Activated T-helper 2 cell treated with anti-CD3 and anti-CD28 coated beads, Interferon-gamma antibody, Interleukin-2, Interleukin-4, amounts not matched to agents 10 μg/mL and 5 μg/mL and 100 μg/mL, durations not matched to agents 14 hours and 24 hours and 36 hours (primary cell): ENCODE data around the gene NGLY1. TPM values are rescaled to one million over a fixed set of nuclear protein-coding genes. Genes with fewer than 3 reads are reported as not detected.
A peak's percentile ranks its signal among the peaks of the same experiment; 100 is the strongest.

Experiments used
- DNase-seq: peaks from one replicate; pipeline ENCODE4 v3.0.0; 2021; ENCODE audit warnings: low spot score
- H3K27ac Mint-ChIP-seq: one replicate; pipeline ENCODE4 v1.8.0; 2021; ENCODE audit warnings: mixed read lengths
- H3K27me3 Mint-ChIP-seq: one replicate; pipeline ENCODE4 v1.8.0; 2021; ENCODE audit warnings: low read depth, mixed read lengths
- H3K36me3 Mint-ChIP-seq: one replicate; pipeline ENCODE4 v1.8.0; 2021; ENCODE audit warnings: low read depth, mixed read lengths
- H3K4me1 Mint-ChIP-seq: one replicate; pipeline ENCODE4 v1.8.0; 2021; ENCODE audit warnings: low read depth, mixed read lengths
- H3K4me3 Mint-ChIP-seq: one replicate; pipeline ENCODE4 v1.8.0; 2021; ENCODE audit warnings: low read depth, mild to moderate bottlenecking, moderate library complexity, mixed read lengths
- H3K9me3 Mint-ChIP-seq: one replicate; pipeline ENCODE4 v1.8.0; 2021; ENCODE audit warnings: mixed read lengths
- intact Hi-C: fragments of 100-400 bp; cut with micrococcal nuclease; formaldehyde crosslinking; loops from one replicate; pipeline ENCODE4 v1.15.1; 2023
- total RNA-seq: library from RNA; stranded (reverse); gene quantifications from 2 replicates; pipeline ENCODE4 v1.2.3, GENCODE V29; 2022

Gene NGLY1
- total RNA-seq, 1 donor from 2014 or later: 71.6 TPM

- no peak for DNase-seq
- H3K4me1 Mint-ChIP-seq: peaks cover 11% of the 10 kb centered on the region
- H3K27ac Mint-ChIP-seq: no peak overlapping the region
- no peaks in the 10 kb centered on the region for H3K9me3 Mint-ChIP-seq
- H3K27me3 Mint-ChIP-seq: peaks cover 36% of the 10 kb centered on the region
- H3K36me3 Mint-ChIP-seq: no peaks in the 10 kb centered on the region
- H3K4me3 Mint-ChIP-seq: no peak overlapping the region
- intact Hi-C loops: no loop called here
Measured at GRCh38 chr3:25812644-25813043, 29.4 kb upstream of the NGLY1 start.

GRCh38 chr3:25804676-25805075 lies 21.4 kb upstream of the NGLY1 start:
- H3K9me3 Mint-ChIP-seq: no peaks in the 10 kb centered on the region
- intact Hi-C loops: no loop called here

GRCh38 chr3:25803833-25804232 lies 20.6 kb upstream of the NGLY1 start:
- H3K4me1 Mint-ChIP-seq: peaks cover 1% of the 10 kb centered on the region
- no peak for DNase-seq
- no peak overlapping the region for H3K27ac Mint-ChIP-seq
- peaks cover 15% of the 10 kb centered on the region for H3K27me3 Mint-ChIP-seq
- no peak overlapping the region for H3K4me3 Mint-ChIP-seq
- no peaks in the 10 kb centered on the region for H3K9me3 Mint-ChIP-seq
- no peaks in the 10 kb centered on the region for H3K36me3 Mint-ChIP-seq
- intact Hi-C loops: no loop called here

More at GRCh38 chr3:25804676-25805075, 21.4 kb upstream of the NGLY1 start:
- Mint-ChIP-seq H3K4me1 (no peaks in the 10 kb centered on the region), H3K27ac (no peak overlapping the region), H3K4me3 (no peak overlapping the region), H3K27me3 (peaks cover 19% of the 10 kb centered on the region), H3K36me3 (no peaks in the 10 kb centered on the region)
- no peak for DNase-seq

- Mint-ChIP-seq H3K36me3 (no peaks in the 10 kb centered on the region), H3K9me3 (no peaks in the 10 kb centered on the region), H3K4me3 (no peak overlapping the region), H3K27ac (no peak overlapping the region), H3K27me3 (peaks cover 11% of the 10 kb centered on the region), H3K4me1 (peaks cover 1% of the 10 kb centered on the region)
- intact Hi-C loops: no loop called here
- DNase-seq: no peak
Measured at GRCh38 chr3:25801786-25802185, 18.5 kb upstream of the NGLY1 start.

- Mint-ChIP-seq H3K4me1 (peaks cover 45% of the 10 kb centered on the region), H3K36me3 (peaks cover 30% of the 10 kb centered on the region), H3K27ac (peak within 1 kb of the TSS; percentile 97), H3K9me3 (no peaks in the 10 kb centered on the region), H3K4me3 (peak within 1 kb of the TSS; percentile 92), H3K27me3 (no peaks in the 10 kb centered on the region)
- peak; percentile 89 for DNase-seq
- intact Hi-C loops: loop anchor here (1.0 to 10.0 kb wide), 4 partner anchors 8 to 1805 kb away; no protein-coding TSS in a partner anchor
Measured at GRCh38 chr3:25789596-25790556, 6.6 kb upstream of the NGLY1 start, which contains the start of gene OXSM. OXSM (plus strand) TSS chr3:25790090; CDS start chr3:25791021, 931 bp downstream.

- intact Hi-C loops: loop anchor here (10.0 kb wide), 1 partner anchor 1806 kb away; no protein-coding TSS in a partner anchor
- Mint-ChIP-seq H3K27me3 (no peaks in the 10 kb centered on the region), H3K4me3 (peak overlapping the region; percentile 92), H3K36me3 (peaks cover 26% of the 10 kb centered on the region), H3K4me1 (peaks cover 52% of the 10 kb centered on the region), H3K27ac (peak overlapping the region; percentile 97), H3K9me3 (no peaks in the 10 kb centered on the region)
- DNase-seq: no peak
Measured at GRCh38 chr3:25789209-25789595, 6.0 kb upstream of the NGLY1 start.

- Mint-ChIP-seq H3K27ac (no peak overlapping the region), H3K9me3 (no peaks in the 10 kb centered on the region), H3K4me1 (peaks cover 52% of the 10 kb centered on the region), H3K36me3 (peaks cover 22% of the 10 kb centered on the region), H3K4me3 (no peak overlapping the region), H3K27me3 (no peaks in the 10 kb centered on the region)
- intact Hi-C loops: loop anchor here (10.0 kb wide), 1 partner anchor 1807 kb away; no protein-coding TSS in a partner anchor
- DNase-seq: no peak
Measured at GRCh38 chr3:25787689-25788088, 4.4 kb upstream of the NGLY1 start.

GRCh38 chr3:25785826-25786225 lies 2.6 kb upstream of the NGLY1 start:
- DNase-seq: no peak
- Mint-ChIP-seq H3K27ac (peak overlapping the region; percentile 62), H3K36me3 (peaks cover 11% of the 10 kb centered on the region), H3K4me3 (no peak overlapping the region), H3K27me3 (no peaks in the 10 kb centered on the region), H3K9me3 (no peaks in the 10 kb centered on the region), H3K4me1 (peaks cover 55% of the 10 kb centered on the region)
- intact Hi-C loops: loop anchor here (10.0 kb wide), 1 partner anchor 1809 kb away; no protein-coding TSS in a partner anchor

- intact Hi-C loops: loop anchor here (5.0 to 10.0 kb wide), 3 partner anchors 32 to 1810 kb away; no protein-coding TSS in a partner anchor
- DNase-seq: no peak
- Mint-ChIP-seq H3K9me3 (no peaks in the 10 kb centered on the region), H3K27me3 (no peaks in the 10 kb centered on the region), H3K4me3 (peak overlapping the region; percentile 81), H3K4me1 (peaks cover 60% of the 10 kb centered on the region), H3K36me3 (peaks cover 17% of the 10 kb centered on the region), H3K27ac (no peak overlapping the region)
Measured at GRCh38 chr3:25784971-25785370, 1.7 kb upstream of the NGLY1 start.

GRCh38 chr3:25783661-25784512 lies 644 bp upstream of the NGLY1 start:
- no peaks in the 10 kb centered on the region for H3K27me3 Mint-ChIP-seq
- peaks cover 56% of the 10 kb centered on the region for H3K4me1 Mint-ChIP-seq
- peak overlapping the region; percentile 79 for H3K27ac Mint-ChIP-seq
- intact Hi-C loops: loop anchor here (1.0 to 10.0 kb wide), 5 partner anchors 33 to 1811 kb away; no protein-coding TSS in a partner anchor
- peaks cover 19% of the 10 kb centered on the region for H3K36me3 Mint-ChIP-seq
- peak overlapping the region; percentile 81 for H3K4me3 Mint-ChIP-seq
- no peak for DNase-seq
- no peaks in the 10 kb centered on the region for H3K9me3 Mint-ChIP-seq

GRCh38 chr3:25782636-25782937 lies 656 bp downstream of the NGLY1 start:
- Mint-ChIP-seq H3K36me3 (peaks cover 32% of the 10 kb centered on the region), H3K4me3 (peak overlapping the region; percentile 87), H3K27ac (peak overlapping the region; percentile 83), H3K9me3 (no peaks in the 10 kb centered on the region), H3K27me3 (no peaks in the 10 kb centered on the region), H3K4me1 (peaks cover 52% of the 10 kb centered on the region)
- DNase-seq: no peak
- intact Hi-C loops: loop anchor here (1.0 to 10.0 kb wide), 5 partner anchors 8 to 1812 kb away; partner anchors contain the start of gene OXSM

- Mint-ChIP-seq H3K36me3 (peaks cover 38% of the 10 kb centered on the region), H3K4me1 (peaks cover 49% of the 10 kb centered on the region), H3K27me3 (no peaks in the 10 kb centered on the region), H3K4me3 (peak overlapping the region; percentile 87), H3K9me3 (no peaks in the 10 kb centered on the region), H3K27ac (peak overlapping the region; percentile 83)
- intact Hi-C loops: loop anchor here (1.0 to 10.0 kb wide), 5 partner anchors 8 to 1813 kb away; partner anchors contain the start of gene OXSM
- no peak for DNase-seq
Measured at GRCh38 chr3:25781758-25782594, 1.3 kb downstream of the NGLY1 start.
